H9 (cell line): ENCODE measurements around the gene EHD3. TPM values are rescaled to one million over a fixed set of nuclear protein-coding genes. Genes with fewer than 3 reads are reported as not detected.

Experiments used
- DNase-seq: peaks from one replicate; pipeline ENCODE4 v3.0.0-alpha.2; 2017
- H2AFZ ChIP-seq: one replicate; pipeline ENCODE4 v1.6.1; 2013; ENCODE audit warnings: mild to moderate bottlenecking, low read length, control low read depth, moderate library complexity
- H2AK5ac ChIP-seq: 2 replicates; pipeline ENCODE4 v1.6.1; 2013; ENCODE audit warnings: low read length, control low read depth, mixed read lengths; ENCODE audit not compliant: insufficient read length
- H2BK120ac ChIP-seq: one replicate; pipeline ENCODE4 v1.6.1; 2013; ENCODE audit warnings: low read depth, mild to moderate bottlenecking, low read length, control low read depth, inconsistent platforms; ENCODE audit not compliant: poor library complexity, severe bottlenecking
- H2BK12ac ChIP-seq: 2 replicates; pipeline ENCODE4 v1.6.1; 2013; ENCODE audit warnings: low read length, control low read depth, mixed read lengths, low read depth; ENCODE audit not compliant: insufficient read length
- H2BK15ac ChIP-seq: 2 replicates; pipeline ENCODE4 v1.6.1; 2013; ENCODE audit warnings: low read depth, low read length, control low read depth
- H2BK20ac ChIP-seq: one replicate; pipeline ENCODE4 v1.6.1; 2013; ENCODE audit warnings: low read depth, mild to moderate bottlenecking, low read length, control low read depth, inconsistent platforms; ENCODE audit not compliant: poor library complexity, severe bottlenecking
- H2BK5ac ChIP-seq: 2 replicates; pipeline ENCODE4 v1.6.1; 2013; ENCODE audit warnings: low read length, control low read depth, mixed read lengths; ENCODE audit not compliant: insufficient read length
- H3K14ac ChIP-seq: 2 replicates; pipeline ENCODE4 v1.6.1; 2013; ENCODE audit warnings: low read length, control low read depth; ENCODE audit not compliant: insufficient read depth
- H3K18ac ChIP-seq: 2 replicates; pipeline ENCODE4 v1.6.1; 2013; ENCODE audit warnings: low read depth, mild to moderate bottlenecking, mixed read lengths, low read length, control low read depth; ENCODE audit not compliant: insufficient read length
- H3K23ac ChIP-seq: 2 replicates; pipeline ENCODE4 v1.6.1; 2013; ENCODE audit warnings: low read length, control low read depth, mixed read lengths, low read depth; ENCODE audit not compliant: insufficient read length
- H3K23me2 ChIP-seq: 2 replicates; pipeline ENCODE4 v1.6.1; 2013; ENCODE audit warnings: low read depth, mild to moderate bottlenecking, mixed read lengths, low read length, control low read depth; ENCODE audit not compliant: insufficient read length, poor library complexity, severe bottlenecking
- H3K27ac ChIP-seq: 2 replicates; pipeline ENCODE4 v1.5.1; 2013; ENCODE audit warnings: low read length, control low read depth, mixed read lengths, low read depth; ENCODE audit not compliant: insufficient read length
- H3K27me3 ChIP-seq: 2 replicates; pipeline ENCODE4 v1.6.1; 2013; ENCODE audit warnings: low read length, control low read depth, inconsistent platforms; ENCODE audit not compliant: insufficient read depth
- H3K4ac ChIP-seq: 2 replicates; pipeline ENCODE4 v1.6.1; 2013; ENCODE audit warnings: low read depth, mild to moderate bottlenecking, control low read depth, inconsistent platforms, low read length, moderate library complexity
- H3K4me1 ChIP-seq: 2 replicates; pipeline ENCODE4 v1.6.1; 2013; ENCODE audit warnings: low read length, control low read depth, inconsistent platforms; ENCODE audit not compliant: insufficient read depth
- H3K4me2 ChIP-seq: 2 replicates; pipeline ENCODE4 v1.6.1; 2013; ENCODE audit warnings: low read length, control low read depth, mixed read lengths; ENCODE audit not compliant: insufficient read length, insufficient read depth
- H3K56ac ChIP-seq: 2 replicates; pipeline ENCODE4 v1.6.1; 2013; ENCODE audit warnings: low read depth, mild to moderate bottlenecking, mixed read lengths, low read length, control low read depth; ENCODE audit not compliant: insufficient read length
- H3K79me1 ChIP-seq: 2 replicates; pipeline ENCODE4 v1.6.1; 2013; ENCODE audit warnings: low read depth, mild to moderate bottlenecking, moderate library complexity, low read length, control low read depth, inconsistent platforms; ENCODE audit not compliant: insufficient read depth, poor library complexity, severe bottlenecking
- H3K79me2 ChIP-seq: 2 replicates; pipeline ENCODE4 v1.6.1; 2013; ENCODE audit warnings: low read length, control low read depth, inconsistent platforms; ENCODE audit not compliant: insufficient read depth
- H3K9ac ChIP-seq: 2 replicates; pipeline ENCODE4 v1.6.1; 2013; ENCODE audit warnings: low read length, control low read depth, mixed read lengths; ENCODE audit not compliant: insufficient read length; ENCODE audit errors: extremely low read depth
- H3K9me3 ChIP-seq: one replicate; pipeline ENCODE4 v1.6.1; 2013; ENCODE audit warnings: low read depth, low read length, inconsistent platforms; ENCODE audit not compliant: control insufficient read depth
- H3T11ph ChIP-seq: one replicate; pipeline ENCODE4 v1.6.1; 2013; ENCODE audit warnings: mild to moderate bottlenecking, low read length, control low read depth, inconsistent platforms
- H4K20me1 ChIP-seq: one replicate; pipeline ENCODE4 v1.6.1; 2013; ENCODE audit not compliant: control insufficient read depth, insufficient read length, insufficient read depth
- H4K5ac ChIP-seq: 2 replicates; pipeline ENCODE4 v1.6.1; 2013; ENCODE audit warnings: low read depth, mild to moderate bottlenecking, mixed read lengths, low read length, control low read depth; ENCODE audit not compliant: insufficient read length
- H4K8ac ChIP-seq: replicated peaks from 2 replicates; pipeline ENCODE4 v1.6.1; 2013; ENCODE audit warnings: low read length, control low read depth, mixed read lengths, low read depth; ENCODE audit not compliant: insufficient read length
- H4K91ac ChIP-seq: 2 replicates; pipeline ENCODE4 v1.6.1; 2013; ENCODE audit warnings: low read depth, mild to moderate bottlenecking, moderate library complexity, mixed read lengths, low read length, control low read depth; ENCODE audit not compliant: insufficient read length
- H3K27ac Mint-ChIP-seq, 3 experiments: 2 replicates in 2 of 3; 3 replicates in 1 of 3; pipeline ENCODE4 v1.8.0; 2020 to 2021; ENCODE audit warnings: mixed read lengths in 3 of 3, mild to moderate bottlenecking in 1 of 3, moderate library complexity in 1 of 3
- H3K27me3 Mint-ChIP-seq: 2 replicates; pipeline ENCODE4 v1.8.0; 2021; ENCODE audit warnings: low read depth, mild to moderate bottlenecking, moderate library complexity, mixed read lengths
- H3K36me3 Mint-ChIP-seq, 3 experiments: 2 replicates in 2 of 3; 3 replicates in 1 of 3; pipeline ENCODE4 v1.8.0; 2020 to 2021; ENCODE audit warnings: low read depth in 3 of 3, mixed read lengths in 3 of 3; ENCODE audit not compliant: insufficient read depth in 1 of 3
- H3K4me1 Mint-ChIP-seq, 2 experiments: 2 replicates each; pipeline ENCODE4 v1.8.0; 2020; ENCODE audit warnings: mixed read lengths in 2 of 2
- H3K4me3 Mint-ChIP-seq, 2 experiments: 2 replicates in 1 of 2; 3 replicates in 1 of 2; pipeline ENCODE4 v1.8.0; 2020 to 2021; ENCODE audit warnings: mild to moderate bottlenecking in 2 of 2, mixed read lengths in 2 of 2, moderate library complexity in 1 of 2
- H3K9me3 Mint-ChIP-seq, 2 experiments: 2 replicates in 1 of 2; 3 replicates in 1 of 2; pipeline ENCODE4 v1.8.0; 2020; ENCODE audit warnings: mild to moderate bottlenecking in 2 of 2, mixed read lengths in 2 of 2, moderate library complexity in 1 of 2
- WGBS: extraction: QIAGEN DNeasy Blood & Tissue Kit; methylation state at CpG from one replicate; pipeline ENCODE4 v1.1.7; 2013; ENCODE audit warnings: missing lambda C conversion rate, low lambda C conversion rate, mixed read lengths; ENCODE audit not compliant: insufficient read length; ENCODE audit errors: extremely low coverage; 5-methylcytosine and 5-hydroxymethylcytosine counted together
- total RNA-seq: library from RNA; stranded (reverse); gene quantifications from 2 replicates; pipeline ENCODE4 v1.2.1, GENCODE V29; 2021
- TF ChIP-seq, protein P1 (sequence below): fragments of 200-600 bp; sonication (generic); conservative IDR thresholded peaks from 3 replicates; pipeline ENCODE4 v1.8.0; 2021; ENCODE audit warnings: antibody characterized with exemption, mild to moderate bottlenecking

The EHD3 gene
- total RNA-seq, 1 experiment from 2014 or later = 8.3 TPM

DNA sequence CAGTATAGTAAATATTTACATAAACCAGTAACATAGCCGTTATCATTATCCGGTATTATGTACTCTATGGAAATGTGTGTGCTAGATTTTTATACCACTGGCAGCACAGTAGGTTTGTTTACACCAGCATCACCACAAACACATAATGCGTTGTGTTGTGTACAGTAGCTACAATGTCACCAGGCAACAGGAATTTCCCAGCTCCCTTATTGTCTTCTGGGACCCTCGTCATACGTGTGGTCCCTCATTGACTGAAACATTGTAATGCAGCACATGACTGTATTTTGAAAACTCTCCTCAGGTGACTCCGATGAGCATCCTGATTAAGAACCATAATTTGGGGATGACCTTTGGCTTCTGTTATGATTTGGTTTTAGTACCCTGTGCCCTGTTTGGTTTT lies 31.3 kb downstream of the EHD3 start:
- no peak overlapping the region for H2BK5ac ChIP-seq
- no peak overlapping the region for H2AK5ac ChIP-seq
- H3K14ac ChIP-seq = no peak overlapping the region
- no peak overlapping the region for H3K4me3 Mint-ChIP-seq
- no peak overlapping the region for H3K9ac ChIP-seq
- H2BK20ac ChIP-seq = no peak overlapping the region
- no peaks in the 10 kb centered on the region for H3K23me2 ChIP-seq
- no peak overlapping the region for H3T11ph ChIP-seq
- no peak overlapping the region for H3K4me2 ChIP-seq
- H3K27me3 ChIP-seq = no peaks in the 10 kb centered on the region
- H3K27ac ChIP-seq = no peak overlapping the region
- H3K4ac ChIP-seq = no peak overlapping the region
- H3K9me3 ChIP-seq = no peaks in the 10 kb centered on the region
- no peaks in the 10 kb centered on the region for H3K79me1 ChIP-seq
- no peaks in the 10 kb centered on the region for H4K20me1 ChIP-seq
- H3K9me3 Mint-ChIP-seq = no peaks in the 10 kb centered on the region
- no peak overlapping the region for H4K5ac ChIP-seq
- H2AFZ ChIP-seq = no peak overlapping the region
- no peak overlapping the region for H4K91ac ChIP-seq
- H3K4me1 Mint-ChIP-seq = peaks cover 16 to 18% of the 10 kb centered on the region in 2 experiments
- no peak overlapping the region for H2BK12ac ChIP-seq
- TF ChIP-seq, protein P1, sequence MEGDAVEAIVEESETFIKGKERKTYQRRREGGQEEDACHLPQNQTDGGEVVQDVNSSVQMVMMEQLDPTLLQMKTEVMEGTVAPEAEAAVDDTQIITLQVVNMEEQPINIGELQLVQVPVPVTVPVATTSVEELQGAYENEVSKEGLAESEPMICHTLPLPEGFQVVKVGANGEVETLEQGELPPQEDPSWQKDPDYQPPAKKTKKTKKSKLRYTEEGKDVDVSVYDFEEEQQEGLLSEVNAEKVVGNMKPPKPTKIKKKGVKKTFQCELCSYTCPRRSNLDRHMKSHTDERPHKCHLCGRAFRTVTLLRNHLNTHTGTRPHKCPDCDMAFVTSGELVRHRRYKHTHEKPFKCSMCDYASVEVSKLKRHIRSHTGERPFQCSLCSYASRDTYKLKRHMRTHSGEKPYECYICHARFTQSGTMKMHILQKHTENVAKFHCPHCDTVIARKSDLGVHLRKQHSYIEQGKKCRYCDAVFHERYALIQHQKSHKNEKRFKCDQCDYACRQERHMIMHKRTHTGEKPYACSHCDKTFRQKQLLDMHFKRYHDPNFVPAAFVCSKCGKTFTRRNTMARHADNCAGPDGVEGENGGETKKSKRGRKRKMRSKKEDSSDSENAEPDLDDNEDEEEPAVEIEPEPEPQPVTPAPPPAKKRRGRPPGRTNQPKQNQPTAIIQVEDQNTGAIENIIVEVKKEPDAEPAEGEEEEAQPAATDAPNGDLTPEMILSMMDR = no peak
- H3K18ac ChIP-seq = no peak overlapping the region
- no peaks in the 10 kb centered on the region for H3K27me3 Mint-ChIP-seq
- H3K23ac ChIP-seq = no peak overlapping the region
- H3K4me1 ChIP-seq = peaks cover 6% of the 10 kb centered on the region; the same call in 1 of the 2 replicates
- H2BK15ac ChIP-seq = no peak overlapping the region
- no peak overlapping the region for H3K56ac ChIP-seq
- no peaks in the 10 kb centered on the region; the same call in 1 of the 2 replicates for H3K79me2 ChIP-seq
- H2BK120ac ChIP-seq = no peak overlapping the region
- DNase-seq = no peak
- H4K8ac ChIP-seq = no peak overlapping the region
- WGBS = no CpG with 5 or more reads among the region's 6 CpGs
- H3K27ac Mint-ChIP-seq = no peak overlapping the region
- peaks cover 10 to 21% (median 21%) of the 10 kb centered on the region in 3 experiments; a peak in 6 of 7 replicates for H3K36me3 Mint-ChIP-seq
